Osteoblast (primary cell): ENCODE measurements around the gene SPOCD1. TPM values are rescaled to one million over a fixed set of nuclear protein-coding genes. Genes with fewer than 3 reads are reported as not detected.

Source experiments
- DNase-seq: peaks from one replicate; pipeline ENCODE4 v3.0.0; 2011; ENCODE audit warnings: low spot score, mixed read lengths; ENCODE audit not compliant: insufficient read length; ENCODE audit errors: missing footprints
- H2AFZ ChIP-seq: 2 replicates; pipeline ENCODE4 v1.6.0; 2011; ENCODE audit warnings: mild to moderate bottlenecking, low read length
- H3K27ac ChIP-seq: 2 replicates; pipeline ENCODE4 v1.5.1; 2011; ENCODE audit warnings: mild to moderate bottlenecking, low read depth, low read length, moderate library complexity
- H3K27me3 ChIP-seq: 2 replicates; pipeline ENCODE4 v1.6.0; 2012; ENCODE audit warnings: mild to moderate bottlenecking, control low read depth, inconsistent platforms, low read length, moderate library complexity; ENCODE audit not compliant: insufficient read depth
- H3K36me3 ChIP-seq: 2 replicates; pipeline ENCODE4 v1.5.1; 2011; ENCODE audit warnings: mild to moderate bottlenecking, low read length, control low read depth, moderate library complexity; ENCODE audit not compliant: insufficient read depth
- H3K4me1 ChIP-seq: 2 replicates; pipeline ENCODE4 v1.5.1; 2011; ENCODE audit warnings: mild to moderate bottlenecking, low read length, control low read depth, moderate library complexity; ENCODE audit not compliant: insufficient read depth
- H3K4me2 ChIP-seq: 2 replicates; pipeline ENCODE4 v1.6.0; 2011; ENCODE audit warnings: mild to moderate bottlenecking, low read length; ENCODE audit not compliant: insufficient read depth
- H3K4me3 ChIP-seq: fragments of 200-600 bp; sonication (generic); 3 replicates; pipeline ENCODE4 v1.5.1; 2012; ENCODE audit warnings: mild to moderate bottlenecking, low read length, inconsistent platforms; ENCODE audit not compliant: insufficient read depth
- H3K79me2 ChIP-seq: 2 replicates; pipeline ENCODE4 v1.6.0; 2012; ENCODE audit warnings: mild to moderate bottlenecking, low read length, control low read depth, inconsistent platforms; ENCODE audit not compliant: insufficient read depth
- H3K9me3 ChIP-seq: 2 replicates; pipeline ENCODE4 v1.5.1; 2011; ENCODE audit warnings: low read depth, low read length, control low read depth
- H4K20me1 ChIP-seq: 2 replicates; pipeline ENCODE4 v1.6.0; 2012; ENCODE audit warnings: mild to moderate bottlenecking, low read length, control low read depth; ENCODE audit not compliant: insufficient read depth
- total RNA-seq: library from RNA; depleted of rRNA; stranded (reverse); fragments of >200 nt; gene quantifications from 2 replicates; pipeline ENCODE4 v1.2.3, GENCODE V29; 2012
- TF ChIP-seq, protein P1 (sequence below): IDR thresholded peaks from 2 replicates; pipeline ENCODE4 v1.5.1; 2011; ENCODE audit warnings: mild to moderate bottlenecking, low read depth, low read length, moderate library complexity; ENCODE audit errors: extremely low read depth

SPOCD1 gene
- total RNA-seq, 1 donor = 58.6 TPM

DNA sequence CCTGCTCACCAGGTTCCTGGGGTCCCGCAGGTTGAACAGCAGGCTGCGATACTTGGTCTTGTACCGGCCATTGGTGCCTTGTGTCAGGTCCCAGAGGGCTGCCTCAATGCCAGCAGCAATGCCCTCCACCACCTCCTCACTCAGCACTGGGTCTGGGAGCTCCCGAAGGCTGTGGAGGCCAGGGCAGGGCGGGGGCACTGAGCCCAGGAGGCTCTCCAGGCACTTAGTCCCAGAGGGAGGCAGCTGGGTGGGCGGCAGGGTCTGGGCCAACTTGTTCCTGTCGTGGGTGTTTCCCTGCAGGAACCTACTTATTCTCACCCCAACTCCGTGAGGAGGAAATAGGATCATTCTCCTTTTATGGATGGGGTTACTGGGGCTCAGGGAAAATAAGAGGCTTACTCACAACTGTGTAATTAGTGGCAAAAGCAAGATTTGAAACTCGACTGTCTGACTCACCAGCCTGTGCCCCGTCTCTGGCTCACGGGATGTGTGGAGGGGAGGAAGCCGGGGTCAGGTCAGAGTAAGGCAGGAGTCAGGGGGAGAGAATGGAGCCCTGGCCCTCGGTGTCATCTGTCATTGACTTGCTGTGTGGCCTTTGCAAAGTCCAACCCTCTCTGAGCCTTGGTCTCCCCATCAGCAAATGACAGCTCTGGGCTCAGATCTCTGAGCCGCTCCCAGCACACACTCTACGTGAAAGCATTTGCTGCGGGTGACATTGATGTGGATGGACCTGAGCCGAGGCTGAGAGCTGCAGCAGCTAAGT is 17.2 kb downstream of the SPOCD1 start:
- Histone ChIP-seq H3K9me3 (no peaks in the 10 kb centered on the region), H3K27ac (peak overlapping the region; percentile 91), H3K79me2 (peaks cover 46% of the 10 kb centered on the region), H3K36me3 (peaks cover 30% of the 10 kb centered on the region), H3K4me1 (peaks cover 45% of the 10 kb centered on the region), H3K4me3 (peak overlapping the region; percentile 97), H3K27me3 (no peaks in the 10 kb centered on the region), H3K4me2 (peak overlapping the region; percentile 91), H2AFZ (peak overlapping the region; percentile 85), H4K20me1 (peaks cover 24% of the 10 kb centered on the region)
- TF ChIP-seq, protein P1, sequence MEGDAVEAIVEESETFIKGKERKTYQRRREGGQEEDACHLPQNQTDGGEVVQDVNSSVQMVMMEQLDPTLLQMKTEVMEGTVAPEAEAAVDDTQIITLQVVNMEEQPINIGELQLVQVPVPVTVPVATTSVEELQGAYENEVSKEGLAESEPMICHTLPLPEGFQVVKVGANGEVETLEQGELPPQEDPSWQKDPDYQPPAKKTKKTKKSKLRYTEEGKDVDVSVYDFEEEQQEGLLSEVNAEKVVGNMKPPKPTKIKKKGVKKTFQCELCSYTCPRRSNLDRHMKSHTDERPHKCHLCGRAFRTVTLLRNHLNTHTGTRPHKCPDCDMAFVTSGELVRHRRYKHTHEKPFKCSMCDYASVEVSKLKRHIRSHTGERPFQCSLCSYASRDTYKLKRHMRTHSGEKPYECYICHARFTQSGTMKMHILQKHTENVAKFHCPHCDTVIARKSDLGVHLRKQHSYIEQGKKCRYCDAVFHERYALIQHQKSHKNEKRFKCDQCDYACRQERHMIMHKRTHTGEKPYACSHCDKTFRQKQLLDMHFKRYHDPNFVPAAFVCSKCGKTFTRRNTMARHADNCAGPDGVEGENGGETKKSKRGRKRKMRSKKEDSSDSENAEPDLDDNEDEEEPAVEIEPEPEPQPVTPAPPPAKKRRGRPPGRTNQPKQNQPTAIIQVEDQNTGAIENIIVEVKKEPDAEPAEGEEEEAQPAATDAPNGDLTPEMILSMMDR = no peak
- DNase-seq = peak; percentile 97

DNA sequence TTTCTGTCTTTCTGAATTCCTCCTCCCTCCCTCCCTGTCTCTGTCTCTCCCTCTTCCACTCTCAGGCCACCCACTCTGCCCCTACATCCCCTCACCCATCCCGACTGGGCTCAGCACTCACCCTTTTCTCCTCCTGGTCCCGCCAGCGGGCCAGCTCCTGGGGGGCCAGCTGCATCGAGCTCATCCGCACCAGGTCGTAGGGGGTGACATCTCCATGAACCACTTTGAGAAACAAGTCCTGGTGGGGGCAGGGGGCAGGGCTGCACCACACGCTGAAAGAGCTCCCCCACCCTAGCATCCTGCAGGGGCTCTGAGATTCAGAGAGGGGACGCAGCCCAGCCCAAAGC is 17.8 kb downstream of the SPOCD1 start:
- H3K4me3 ChIP-seq = peak overlapping the region; percentile 97
- peaks cover 36% of the 10 kb centered on the region for H3K36me3 ChIP-seq
- peaks cover 43% of the 10 kb centered on the region for H3K4me1 ChIP-seq
- peak overlapping the region; percentile 91 for H3K27ac ChIP-seq
- H3K4me2 ChIP-seq = peak overlapping the region; percentile 91
- peaks cover 28% of the 10 kb centered on the region for H4K20me1 ChIP-seq
- H3K79me2 ChIP-seq = peaks cover 52% of the 10 kb centered on the region
- TF ChIP-seq, protein P1 = no peak
- H3K27me3 ChIP-seq = no peaks in the 10 kb centered on the region
- no peaks in the 10 kb centered on the region for H3K9me3 ChIP-seq
- DNase-seq = peak; percentile 88
- H2AFZ ChIP-seq = no peak overlapping the region

DNA sequence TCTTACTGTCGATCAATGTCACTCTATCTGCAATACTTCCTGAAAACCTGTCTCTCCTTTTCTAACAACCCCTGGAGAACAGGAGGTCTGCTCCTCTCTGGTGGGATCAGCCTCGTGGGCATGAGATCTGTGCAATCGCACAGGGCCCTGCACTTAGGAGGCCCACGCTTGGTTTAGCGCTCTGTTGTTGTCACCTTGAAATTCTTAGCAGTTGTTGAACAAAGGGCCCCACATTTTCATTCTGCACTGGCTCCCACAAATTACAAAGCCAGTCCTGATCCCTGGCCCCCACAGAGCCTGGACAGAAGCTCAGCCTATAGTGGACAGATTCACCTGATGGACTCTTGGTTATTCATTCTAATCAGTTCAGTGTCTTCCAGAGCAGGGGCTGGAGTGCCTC is 18.6 kb downstream of the SPOCD1 start:
- Histone ChIP-seq H3K79me2 (peaks cover 57% of the 10 kb centered on the region), H3K27ac (peak overlapping the region; percentile 91), H4K20me1 (peaks cover 30% of the 10 kb centered on the region), H3K27me3 (no peaks in the 10 kb centered on the region), H3K4me1 (peaks cover 36% of the 10 kb centered on the region), H3K4me3 (peak overlapping the region; percentile 97), H3K36me3 (peaks cover 44% of the 10 kb centered on the region), H3K9me3 (no peaks in the 10 kb centered on the region), H2AFZ (no peak overlapping the region), H3K4me2 (peak overlapping the region; percentile 91)
- peak; percentile 38 for DNase-seq
- TF ChIP-seq, protein P1 = no peak

DNA sequence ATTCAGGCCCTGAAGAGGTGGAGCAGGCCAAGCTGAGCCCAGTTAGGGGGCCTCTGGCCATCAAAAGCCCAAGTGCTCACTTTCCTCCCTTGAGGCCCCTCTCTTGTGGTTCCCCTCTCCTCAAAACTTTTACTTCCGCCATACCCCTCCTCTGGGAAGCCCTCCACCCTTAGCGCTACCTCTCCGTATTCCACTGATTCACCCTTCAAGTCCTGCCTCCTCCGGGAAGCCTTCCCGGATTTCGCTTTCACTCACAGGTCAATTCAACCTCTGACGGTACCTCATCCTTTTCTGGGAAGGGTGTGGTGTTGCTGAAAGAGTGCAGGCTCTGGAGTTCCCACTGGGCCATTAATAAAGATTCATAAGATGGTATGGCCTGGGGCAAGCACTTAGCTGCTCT is 19.1 kb downstream of the SPOCD1 start:
- H3K9me3 ChIP-seq = no peaks in the 10 kb centered on the region
- peak overlapping the region; percentile 97 for H3K4me3 ChIP-seq
- peaks cover 35% of the 10 kb centered on the region for H4K20me1 ChIP-seq
- peaks cover 36% of the 10 kb centered on the region for H3K4me1 ChIP-seq
- H3K27ac ChIP-seq = peak overlapping the region; percentile 91
- no peaks in the 10 kb centered on the region for H3K27me3 ChIP-seq
- DNase-seq = peak; percentile 37
- TF ChIP-seq, protein P1 = no peak
- H3K79me2 ChIP-seq = peaks cover 57% of the 10 kb centered on the region
- H2AFZ ChIP-seq = no peak overlapping the region
- peak overlapping the region; percentile 91 for H3K4me2 ChIP-seq
- H3K36me3 ChIP-seq = peaks cover 49% of the 10 kb centered on the region
